Dedifferentiated amniotic fluid mesenchymal stem cell (primary cell): ENCODE measurements around the gene NEK7.
"Not testable (repeated sequence)": the region's sequence is repeated elsewhere in the genome, so short reads cannot be mapped to it uniquely, and the experiment has no call there.

Experiments
- DNase-seq: peaks from one replicate; pipeline ENCODE4 v3.0.0-alpha.2; 2016; ENCODE audit errors: extremely low spot score

The NEK7 gene

GRCh38 chr1:198205016-198205684 is 48.4 kb downstream of the NEK7 start:
- DNase-seq = no peak

- no peak for DNase-seq
Measured at GRCh38 chr1:198206292-198206691, 49.5 kb downstream of the NEK7 start.

GRCh38 chr1:198211696-198212095 is 54.9 kb downstream of the NEK7 start:
- DNase-seq = no peak

- DNase-seq = no peak
Measured at GRCh38 chr1:198212126-198212525, 55.3 kb downstream of the NEK7 start.

- DNase-seq = no peak
Measured at GRCh38 chr1:198212675-198213074, 55.9 kb downstream of the NEK7 start.

- DNase-seq = no peak
Measured at GRCh38 chr1:198214924-198215323, 58.1 kb downstream of the NEK7 start.

- peak; percentile 28 for DNase-seq
Measured at GRCh38 chr1:198220428-198220827, 63.6 kb downstream of the NEK7 start.

GRCh38 chr1:198227010-198227409 is 70.2 kb downstream of the NEK7 start:
- DNase-seq = not testable (repeated sequence)

GRCh38 chr1:198227454-198227853 is 70.7 kb downstream of the NEK7 start:
- not testable (repeated sequence) for DNase-seq

- DNase-seq = no peak
Measured at GRCh38 chr1:198228925-198229324, 72.1 kb downstream of the NEK7 start.

GRCh38 chr1:198231779-198232178 is 75.0 kb downstream of the NEK7 start:
- no peak for DNase-seq

- DNase-seq = no peak
Measured at GRCh38 chr1:198232378-198232777, 75.6 kb downstream of the NEK7 start.

GRCh38 chr1:198232940-198233675 is 76.3 kb downstream of the NEK7 start:
- no peak for DNase-seq

GRCh38 chr1:198234520-198235251 is 77.9 kb downstream of the NEK7 start:
- no peak for DNase-seq

GRCh38 chr1:198238121-198238520 is 81.3 kb downstream of the NEK7 start:
- no peak for DNase-seq

- no peak for DNase-seq
Measured at GRCh38 chr1:198241553-198241952, 84.8 kb downstream of the NEK7 start.

GRCh38 chr1:198244772-198245171 is 88.0 kb downstream of the NEK7 start:
- DNase-seq = no peak

- no peak for DNase-seq
Measured at GRCh38 chr1:198245379-198245778, 88.6 kb downstream of the NEK7 start.

GRCh38 chr1:198246337-198246736 is 89.5 kb downstream of the NEK7 start:
- DNase-seq = no peak

GRCh38 chr1:198253259-198253658 is 96.5 kb downstream of the NEK7 start:
- no peak for DNase-seq

- no peak for DNase-seq
Measured at GRCh38 chr1:198253668-198254067, 96.9 kb downstream of the NEK7 start.

GRCh38 chr1:198254521-198254920 is 97.7 kb downstream of the NEK7 start:
- no peak for DNase-seq

- peak; percentile 38 for DNase-seq
Measured at GRCh38 chr1:198254948-198255347, 98.2 kb downstream of the NEK7 start.
